Kidney capillary endothelial cell (primary cell): ENCODE measurements around the gene SIGLEC9.
"Not testable (repeated sequence)": the region's sequence is repeated elsewhere in the genome, so short reads cannot be mapped to it uniquely, and the experiment has no call there.

Experiments
- DNase-seq: peaks from one replicate; pipeline ENCODE4 v3.0.0-alpha.2; 2018; ENCODE audit warnings: low spot score

The SIGLEC9 gene

DNA sequence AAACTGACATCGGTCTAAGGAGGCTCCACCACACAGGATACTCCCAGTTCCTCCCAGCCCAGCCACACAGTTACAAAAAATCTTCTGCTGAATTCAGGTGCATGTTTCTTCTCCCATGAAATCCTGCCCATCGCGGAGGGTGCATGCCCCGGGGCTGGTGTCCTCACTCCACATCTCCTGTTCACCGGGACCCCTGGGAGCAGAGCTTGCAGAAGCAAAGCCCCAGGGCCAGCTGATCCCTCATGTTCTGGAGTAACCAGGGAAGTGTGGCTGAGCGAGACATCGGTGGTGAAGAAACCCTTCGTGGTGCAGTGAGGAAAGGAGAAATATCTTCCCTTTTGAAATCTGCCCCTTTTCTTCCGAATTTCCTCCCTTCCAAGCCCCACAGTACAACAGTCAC is 904 bp upstream of the SIGLEC9 start:
- DNase-seq: no peak

DNA sequence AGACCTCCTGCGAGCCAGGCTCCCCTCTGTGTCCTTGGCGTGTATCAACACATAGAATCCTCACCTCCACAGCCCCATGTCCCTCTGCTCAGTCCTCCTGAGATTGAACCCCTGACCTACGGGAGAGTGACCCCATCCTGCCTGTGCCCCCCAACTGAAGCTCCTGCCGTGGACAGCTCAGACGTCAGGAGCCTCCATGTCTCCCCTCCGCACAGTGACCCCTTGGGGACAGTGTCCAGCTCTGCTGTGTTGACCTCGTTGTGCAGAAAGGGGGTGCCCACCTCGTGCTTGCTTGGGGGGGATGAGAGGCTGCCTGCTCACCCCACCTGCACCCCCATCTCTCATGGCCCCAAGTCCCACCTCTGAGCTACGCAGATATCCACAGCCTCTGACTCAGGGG is 490 bp upstream of the SIGLEC9 start:
- DNase-seq: no peak

DNA sequence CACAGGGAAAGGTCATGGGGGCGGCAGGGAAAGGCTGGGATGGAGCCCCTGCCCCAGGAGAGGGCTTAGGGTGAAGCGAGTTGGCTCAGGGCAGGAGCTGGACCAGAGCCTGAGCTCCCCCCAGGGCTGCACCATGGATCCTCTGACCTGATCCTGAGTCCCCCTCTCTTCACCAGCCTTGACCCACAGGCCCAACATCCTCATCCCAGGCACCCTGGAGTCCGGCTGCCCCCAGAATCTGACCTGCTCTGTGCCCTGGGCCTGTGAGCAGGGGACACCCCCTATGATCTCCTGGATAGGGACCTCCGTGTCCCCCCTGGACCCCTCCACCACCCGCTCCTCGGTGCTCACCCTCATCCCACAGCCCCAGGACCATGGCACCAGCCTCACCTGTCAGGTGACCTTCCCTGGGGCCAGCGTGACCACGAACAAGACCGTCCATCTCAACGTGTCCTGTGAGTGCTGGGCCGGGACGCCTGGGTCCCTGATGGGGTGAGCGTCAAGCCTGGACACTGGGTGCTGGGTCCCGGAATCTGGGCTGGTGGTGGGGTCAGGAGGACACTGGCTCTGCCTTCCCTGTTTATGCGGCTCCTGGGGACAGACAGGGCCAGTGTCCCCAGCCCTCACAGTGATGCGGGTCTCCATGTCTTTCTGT is 842 bp downstream of the SIGLEC9 start:
- no peak for DNase-seq

GRCh38 chr19:51127032-51127431 is 2.3 kb downstream of the SIGLEC9 start:
- no peak for DNase-seq

DNA sequence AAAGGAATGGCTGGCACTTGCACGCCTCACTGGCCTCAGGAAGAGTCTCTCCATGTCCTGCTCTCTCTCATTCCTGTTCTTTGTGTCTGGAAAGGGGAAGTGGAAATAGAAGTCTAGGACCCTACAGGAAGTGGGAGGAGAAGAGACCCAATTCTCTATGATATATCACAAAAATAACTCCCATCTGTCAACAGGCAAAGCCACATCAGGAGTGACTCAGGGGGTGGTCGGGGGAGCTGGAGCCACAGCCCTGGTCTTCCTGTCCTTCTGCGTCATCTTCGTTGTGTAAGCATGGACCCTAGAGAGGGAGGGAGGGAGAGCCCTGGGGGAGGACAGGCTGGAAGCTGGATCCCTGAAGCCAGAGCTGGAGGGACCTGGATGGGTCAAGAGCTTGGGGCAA is 3.0 kb downstream of the SIGLEC9 start:
- peak; percentile 78 for DNase-seq

GRCh38 chr19:51128227-51128626 is 3.5 kb downstream of the SIGLEC9 start:
- no peak for DNase-seq

DNA sequence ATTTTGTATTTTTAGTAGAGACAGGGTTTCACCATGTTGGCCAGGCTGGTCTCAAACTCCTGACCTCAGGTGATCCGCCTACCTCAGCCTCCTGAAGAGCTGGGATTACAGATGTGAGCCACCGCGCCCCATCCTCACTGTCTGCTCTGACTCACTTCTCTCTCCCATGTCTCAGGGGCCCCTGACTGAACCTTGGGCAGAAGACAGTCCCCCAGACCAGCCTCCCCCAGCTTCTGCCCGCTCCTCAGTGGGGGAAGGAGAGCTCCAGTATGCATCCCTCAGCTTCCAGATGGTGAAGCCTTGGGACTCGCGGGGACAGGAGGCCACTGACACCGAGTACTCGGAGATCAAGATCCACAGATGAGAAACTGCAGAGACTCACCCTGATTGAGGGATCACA is 5.0 kb downstream of the SIGLEC9 start:
- no peak for DNase-seq

GRCh38 chr19:51131780-51132680 is 7.3 kb downstream of the SIGLEC9 start:
- no peak for DNase-seq

GRCh38 chr19:51135004-51135403 is 10.3 kb downstream of the SIGLEC9 start:
- DNase-seq: no peak

GRCh38 chr19:51135986-51136762 is 11.5 kb downstream of the SIGLEC9 start:
- no peak for DNase-seq

GRCh38 chr19:51136851-51137551 is 12.3 kb downstream of the SIGLEC9 start:
- no peak for DNase-seq

DNA sequence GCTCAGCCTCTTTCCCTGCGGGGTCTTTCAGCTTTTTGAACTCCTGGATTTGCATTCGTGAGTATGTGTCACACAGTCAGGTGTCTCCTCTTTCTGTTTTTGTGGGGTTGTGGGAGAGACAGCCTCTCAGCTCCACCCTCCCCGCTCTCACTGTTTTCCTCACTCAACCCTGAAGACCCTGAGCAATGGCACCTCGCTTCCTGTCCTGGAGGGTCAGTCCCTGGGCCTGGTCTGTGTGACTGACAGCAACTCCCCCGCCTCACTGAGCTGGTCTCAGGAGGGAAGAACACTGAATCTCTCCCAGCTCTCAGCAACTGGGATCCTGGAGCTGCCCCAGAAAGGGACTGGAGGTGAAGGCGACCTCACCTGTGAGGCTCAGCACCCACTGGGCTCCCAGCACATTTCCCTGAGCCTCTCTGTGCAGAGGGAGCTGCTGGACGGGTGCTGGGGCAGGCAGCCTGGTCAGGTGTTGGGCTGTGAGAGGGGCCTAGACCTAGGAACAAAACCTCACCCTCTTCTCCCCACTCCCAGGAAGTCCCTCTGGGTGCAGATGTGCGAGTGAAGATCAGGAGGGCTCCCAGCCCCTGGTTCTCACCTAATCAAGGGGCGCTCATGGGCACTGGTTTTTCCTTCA is 13.2 kb downstream of the SIGLEC9 start:
- no peak for DNase-seq

DNA sequence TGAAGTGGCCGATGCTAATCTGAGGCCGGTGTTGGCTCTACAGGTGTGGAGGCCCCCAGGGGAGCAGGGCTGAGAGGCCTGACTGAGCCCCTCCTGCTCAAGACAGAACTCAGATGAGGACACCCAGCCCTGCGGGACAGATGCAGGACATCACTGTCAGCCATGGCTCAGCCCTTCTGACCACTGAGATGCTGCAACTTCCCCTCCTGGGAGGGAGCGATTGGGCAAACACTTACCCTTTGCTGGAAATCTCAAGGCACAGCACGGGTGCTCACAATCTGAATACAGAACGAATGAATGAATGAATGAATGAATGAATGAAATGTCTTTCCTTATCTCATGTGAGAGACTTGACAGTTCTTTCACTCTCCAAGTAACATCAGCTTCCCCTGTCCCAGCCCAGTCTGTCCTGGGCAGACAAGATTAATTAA is 13.9 kb downstream of the SIGLEC9 start:
- no peak for DNase-seq

GRCh38 chr19:51139299-51140014 is 14.8 kb downstream of the SIGLEC9 start:
- DNase-seq: no peak

DNA sequence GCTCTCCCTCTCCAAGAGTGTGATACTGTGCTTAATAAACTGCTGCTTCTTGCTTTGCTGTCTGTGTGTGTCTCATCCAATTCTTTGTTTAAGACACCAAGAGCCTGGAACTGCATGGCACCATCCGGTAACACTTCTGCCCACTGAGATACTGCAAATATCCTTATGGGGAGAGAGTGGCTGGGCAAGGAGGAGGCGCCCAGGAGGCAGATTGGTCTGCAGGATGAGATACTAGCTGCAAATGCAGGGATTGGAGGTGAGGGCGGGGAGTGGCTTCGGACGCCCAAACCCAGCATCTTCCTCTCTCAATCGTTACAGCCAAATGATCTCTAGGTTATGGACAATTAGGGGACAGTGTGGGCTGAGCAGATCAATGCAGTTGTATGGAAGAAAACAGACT is 15.7 kb downstream of the SIGLEC9 start:
- no peak for DNase-seq

DNA sequence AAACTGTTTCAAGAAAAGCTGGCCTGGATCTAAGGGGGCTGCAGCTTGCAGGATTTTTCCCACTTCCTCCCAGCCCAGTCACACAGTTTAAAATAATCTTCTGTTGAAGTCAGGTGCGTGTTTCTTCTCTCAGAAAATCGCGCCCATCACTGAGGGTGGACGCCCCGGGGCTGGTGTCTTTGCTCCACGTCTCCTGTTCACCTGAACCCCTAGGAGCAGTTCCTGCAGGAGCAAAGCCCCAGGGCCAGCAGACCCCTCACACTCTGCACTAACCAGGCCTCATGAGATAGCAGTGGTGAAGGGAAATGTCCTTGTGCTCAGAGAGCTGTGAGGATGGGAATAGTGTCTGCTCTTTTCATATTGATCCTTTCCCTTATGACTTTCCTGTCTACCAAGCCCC is 16.5 kb downstream of the SIGLEC9 start:
- DNase-seq: no peak

GRCh38 chr19:51142119-51142518 is 17.4 kb downstream of the SIGLEC9 start, which contains the start of gene SIGLEC7:
TSS of gene SIGLEC7 (plus strand) at chr19:51142301. CDS start at chr19:51142370, 69 bp downstream.
- DNase-seq: no peak

DNA sequence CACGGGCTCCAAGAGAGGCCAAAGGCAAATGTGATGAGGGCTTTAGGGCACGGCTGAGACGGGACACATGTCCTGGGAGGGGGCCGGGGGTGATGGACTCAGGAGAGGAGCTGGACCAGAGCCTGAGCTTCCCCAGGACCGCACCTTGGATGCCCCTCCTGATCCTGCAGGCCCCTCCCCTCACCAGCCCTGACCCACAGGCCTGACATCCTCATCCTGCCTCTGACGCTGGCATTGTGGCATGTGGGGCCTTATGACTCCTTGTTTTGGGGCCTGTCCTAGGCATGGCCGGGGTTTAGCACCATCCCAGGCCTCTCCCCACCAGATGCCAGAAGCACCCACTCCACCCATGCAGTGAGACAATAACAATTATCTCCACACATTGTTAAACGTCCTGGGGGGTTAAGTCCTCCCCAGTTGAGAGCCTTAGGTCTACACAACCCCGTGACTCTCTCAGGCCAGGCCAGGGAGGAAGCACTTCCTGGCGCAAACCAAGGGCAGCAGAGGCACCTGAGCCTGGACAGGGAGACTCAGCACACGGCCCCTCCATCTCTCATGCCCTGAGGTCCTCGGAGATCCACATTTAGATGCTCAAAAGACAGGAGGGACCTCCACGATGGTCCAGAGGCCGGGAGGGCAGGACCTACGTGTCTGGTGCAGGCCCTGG is 18.2 kb downstream of the SIGLEC9 start:
- not testable (repeated sequence) for DNase-seq

- DNase-seq: no peak
Observed at GRCh38 chr19:51143486-51143885, 18.8 kb downstream of the SIGLEC9 start.

GRCh38 chr19:51144482-51145045 is 19.9 kb downstream of the SIGLEC9 start:
- no peak for DNase-seq
